Measurements from ENCODE around the gene UQCC2.

Gene UQCC2

DNA sequence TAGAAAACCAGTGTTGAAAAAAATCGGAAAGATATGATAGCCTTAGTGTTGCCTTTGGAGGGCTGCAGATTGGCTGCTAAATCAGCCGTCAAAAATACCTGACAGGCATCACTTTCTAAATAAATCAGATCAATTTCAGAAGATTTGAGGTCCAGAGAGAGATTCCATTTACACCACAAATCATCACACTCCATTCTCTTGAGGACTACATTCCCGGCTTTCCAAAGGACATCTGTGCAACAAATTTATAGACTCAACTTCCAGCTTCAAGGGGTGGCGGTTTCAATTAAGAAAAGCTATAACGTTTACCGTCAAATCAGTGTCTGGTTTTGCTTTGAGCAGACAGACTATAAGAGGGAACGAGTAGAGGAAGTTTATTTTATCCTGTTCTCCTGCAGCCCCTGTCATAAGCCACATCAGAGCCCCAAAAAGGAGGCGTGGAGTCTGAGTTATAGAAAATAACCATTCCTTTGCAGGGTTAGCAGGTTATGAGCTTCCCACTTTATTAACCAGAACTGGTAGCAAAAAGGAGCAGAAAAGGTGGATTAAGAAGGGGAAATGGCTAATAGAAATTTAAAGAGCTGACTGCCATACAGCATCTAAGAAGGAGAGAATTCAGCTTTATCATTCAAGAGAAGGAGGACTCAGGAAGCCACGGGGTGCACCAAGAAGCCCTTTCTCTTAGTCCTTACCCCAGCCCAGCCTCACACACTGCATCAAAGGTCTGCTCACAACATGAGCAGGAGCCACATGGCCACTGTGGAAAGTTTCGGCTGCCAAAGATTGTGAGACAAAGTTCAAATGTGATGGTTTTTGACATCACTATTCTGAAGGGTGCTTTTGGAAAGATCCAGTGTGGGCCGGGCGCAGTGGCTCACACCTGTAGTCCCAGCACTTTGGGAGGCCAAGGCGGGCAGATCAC lies 12.9 kb upstream of the UQCC2 start:
- no peak for DNase-seq

DNA sequence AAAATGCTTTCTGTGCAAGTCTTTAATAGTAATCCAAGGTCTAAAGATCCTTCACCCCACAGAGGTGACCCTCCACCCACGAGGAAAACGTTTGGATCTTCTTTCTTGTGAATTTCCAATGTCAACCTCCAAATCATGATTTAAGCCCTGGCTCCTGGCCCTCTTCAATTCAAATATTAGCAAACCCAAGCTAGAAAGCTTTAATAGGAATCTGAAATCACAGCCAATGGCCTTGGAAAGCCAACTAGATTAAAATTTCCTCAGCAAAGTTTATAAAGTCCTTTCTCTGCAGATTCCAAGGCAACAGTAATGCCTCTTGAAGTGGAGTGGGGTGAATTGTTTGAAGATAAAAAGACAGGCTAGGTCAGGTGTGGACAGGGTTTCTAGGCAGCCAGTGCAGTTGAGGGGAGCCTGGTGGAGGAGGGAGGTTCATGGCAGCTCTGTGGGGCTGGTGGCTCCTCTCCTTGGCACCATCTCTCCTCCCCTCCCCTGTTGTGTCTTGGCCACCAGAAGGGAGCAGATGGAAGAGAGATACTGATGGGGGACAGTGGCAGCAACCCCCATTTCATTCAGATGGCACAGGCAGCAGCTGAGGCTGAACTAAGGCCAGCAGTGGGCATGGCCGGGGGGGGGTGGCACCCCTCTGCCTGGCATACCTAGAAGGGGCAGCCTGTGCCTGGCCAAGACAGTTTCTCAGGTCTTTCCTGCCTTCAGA lies 12.0 kb upstream of the UQCC2 start:
- no peak for DNase-seq

DNA sequence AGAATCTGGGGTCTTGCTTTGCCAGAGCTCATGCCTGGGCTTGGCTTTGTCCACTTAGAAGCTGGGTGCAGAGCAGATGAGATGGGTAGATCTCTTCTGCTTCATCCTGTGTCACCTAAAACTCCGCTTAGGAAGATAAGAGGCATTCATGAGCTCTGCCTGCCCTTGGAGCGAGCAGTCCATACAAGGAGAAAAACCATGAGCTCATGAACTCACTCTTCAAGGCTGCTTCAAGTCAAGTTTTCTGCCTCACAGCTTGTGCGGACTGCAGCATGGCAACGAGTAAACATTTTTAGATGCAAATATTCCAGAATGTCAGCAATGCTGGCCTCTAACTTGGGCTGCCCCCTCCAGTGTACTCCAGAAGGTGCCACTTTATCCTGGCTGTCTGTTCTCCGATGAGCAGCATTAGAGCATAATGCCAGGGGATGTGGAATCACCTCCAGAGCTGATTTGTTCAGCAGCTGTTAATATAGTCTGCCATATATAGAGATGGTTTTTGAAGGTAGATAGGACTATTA lies 10.7 kb upstream of the UQCC2 start:
- DNase-seq = no peak

DNA sequence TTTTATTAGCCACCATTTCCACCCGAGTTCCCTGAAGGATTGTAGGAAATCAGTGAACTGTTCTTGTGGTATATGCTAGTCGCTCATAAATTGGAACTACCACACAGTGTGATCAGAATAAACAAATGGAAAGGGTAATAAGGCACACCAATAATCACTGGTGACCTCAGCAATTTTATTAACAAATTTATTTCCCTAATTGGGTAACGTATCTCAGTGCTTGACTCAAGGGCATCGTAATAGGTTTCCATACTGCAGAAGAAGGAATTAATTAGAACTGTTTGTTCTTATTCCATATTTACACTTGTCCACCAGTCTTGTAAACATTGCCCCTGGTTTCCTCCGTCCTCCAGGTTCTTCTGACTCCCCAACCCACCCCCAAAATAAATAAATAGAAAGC lies 10.0 kb upstream of the UQCC2 start:
- no peak for DNase-seq

DNA sequence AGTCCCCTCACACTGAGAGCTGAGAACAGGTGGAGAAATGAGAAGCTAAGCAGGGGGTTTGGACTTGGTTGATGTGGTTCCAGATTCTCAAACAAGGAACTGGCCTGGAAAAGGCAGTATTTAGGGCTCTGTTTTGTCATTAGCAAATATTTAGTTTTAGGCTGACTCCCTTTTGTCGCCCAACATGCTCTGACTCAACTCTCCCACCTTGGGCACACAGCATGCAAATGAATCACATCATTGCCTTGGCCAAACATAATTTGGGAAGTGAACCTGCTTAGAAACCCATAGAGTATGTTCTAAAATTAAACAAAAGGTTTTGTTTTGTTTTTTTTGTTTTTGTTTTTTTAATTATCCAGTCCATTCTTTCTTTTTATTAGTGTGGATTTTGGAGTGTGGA lies 9.5 kb upstream of the UQCC2 start:
- no peak for DNase-seq

DNA sequence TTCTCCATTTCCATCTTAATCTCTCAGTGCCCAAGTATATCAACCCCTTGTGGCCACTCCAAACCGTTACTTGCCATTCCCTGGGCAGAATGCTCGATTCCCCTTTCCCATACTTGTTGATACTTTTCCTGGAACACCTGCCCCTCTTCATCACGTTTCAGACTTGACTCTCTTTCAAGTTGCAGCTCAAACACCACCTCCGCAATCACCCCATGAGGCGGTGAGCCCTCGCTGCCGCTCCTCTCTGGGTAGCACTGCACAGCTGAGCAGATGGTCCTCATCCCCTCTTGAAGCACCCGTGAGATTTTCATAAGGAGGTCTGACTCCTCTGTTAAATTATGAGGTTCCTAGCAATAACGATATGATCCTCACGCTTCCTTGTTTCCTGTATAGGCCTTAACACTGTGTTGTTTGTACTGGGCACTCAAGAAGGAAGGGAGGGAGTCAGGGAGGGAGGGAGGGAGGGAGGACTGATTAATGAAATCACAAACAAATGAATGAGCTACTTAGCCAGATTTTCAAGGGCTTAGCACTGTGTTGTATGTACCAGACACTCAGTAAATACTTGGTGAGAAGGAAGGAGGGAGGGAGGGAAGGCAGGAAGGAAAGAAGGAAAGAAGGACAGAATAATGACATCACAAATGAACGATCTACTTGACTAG lies 8.0 kb upstream of the UQCC2 start:
- DNase-seq = no peak

DNA sequence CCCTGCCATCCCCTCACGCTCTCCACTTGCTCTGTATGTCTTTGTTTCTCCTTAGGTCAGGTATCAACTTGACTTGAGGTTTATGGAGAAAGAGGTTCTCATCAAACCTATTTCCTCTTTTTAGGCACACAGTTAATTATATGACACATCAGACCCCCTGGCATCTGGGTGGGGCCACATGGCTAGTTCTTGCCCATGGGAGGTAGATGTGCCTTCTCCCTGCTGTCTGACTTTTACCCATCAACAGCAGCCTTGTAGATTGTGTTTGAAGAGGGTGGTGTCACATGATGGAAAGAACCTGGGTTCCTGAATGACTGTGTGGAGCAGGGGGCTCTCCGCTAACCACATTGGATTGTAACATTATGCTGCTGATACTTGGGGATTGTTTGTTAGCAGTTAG lies 7.2 kb upstream of the UQCC2 start:
- DNase-seq = no peak

DNA sequence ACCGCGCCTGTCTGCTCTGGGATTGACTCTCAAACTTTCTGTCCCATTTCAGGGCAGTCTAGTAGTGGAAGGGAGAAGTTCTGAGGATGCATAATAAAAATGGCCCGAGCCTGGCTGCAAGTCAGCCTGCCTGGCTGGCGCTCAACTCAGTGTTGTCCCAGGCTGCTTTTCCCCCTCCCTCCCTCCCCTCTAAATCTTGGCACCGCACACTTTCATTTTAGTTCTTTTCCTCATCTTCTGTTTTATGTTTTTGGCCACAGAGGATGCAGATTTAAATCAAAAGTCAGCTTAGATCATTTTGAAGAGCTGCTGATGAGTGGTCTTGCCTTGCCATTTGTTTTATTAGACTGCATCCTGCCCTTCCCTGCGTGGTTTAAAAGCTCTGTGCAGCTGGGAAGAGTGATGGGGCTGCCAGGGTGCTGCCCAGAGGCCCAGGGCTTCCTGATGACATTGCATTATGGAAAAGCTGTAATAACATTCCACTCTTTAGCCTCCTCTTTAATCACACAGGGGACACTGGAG lies 6.5 kb upstream of the UQCC2 start:
- DNase-seq = no peak

DNA sequence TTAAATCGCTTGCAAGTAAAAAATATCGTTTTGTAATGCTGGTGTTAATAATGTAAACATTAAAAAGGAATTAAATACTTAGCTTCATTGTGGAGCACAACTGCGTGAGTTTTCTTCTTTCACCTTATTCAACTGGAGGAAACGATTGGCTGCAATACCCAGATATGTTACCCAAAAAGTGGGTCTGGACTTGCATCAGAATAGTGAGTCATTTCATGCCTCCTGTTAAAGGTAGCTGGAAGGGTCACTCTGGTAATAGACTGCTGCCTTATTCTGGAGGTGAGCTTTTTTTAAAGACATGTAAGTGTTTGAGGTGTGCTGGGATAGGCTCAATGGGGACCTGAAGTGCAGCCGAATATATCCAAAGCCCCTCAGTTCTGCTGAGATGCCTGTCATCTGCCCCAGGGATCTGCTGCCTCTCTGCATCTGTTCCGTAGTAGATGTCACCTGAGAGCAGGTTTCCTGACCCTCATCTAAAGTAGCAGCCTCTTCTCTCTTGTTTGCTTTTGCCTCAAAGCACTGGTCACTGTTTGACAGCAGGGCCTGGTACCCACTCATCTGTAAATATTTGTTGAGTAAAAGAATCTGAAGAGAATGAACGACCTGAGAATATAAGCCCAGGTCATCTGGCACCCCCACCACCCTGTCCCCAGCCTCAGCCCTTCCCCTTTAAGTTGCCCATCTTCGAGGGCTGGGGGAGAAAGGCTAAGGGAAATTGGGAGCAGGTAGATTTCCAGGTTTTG lies 5.6 kb upstream of the UQCC2 start:
- no peak for DNase-seq

DNA sequence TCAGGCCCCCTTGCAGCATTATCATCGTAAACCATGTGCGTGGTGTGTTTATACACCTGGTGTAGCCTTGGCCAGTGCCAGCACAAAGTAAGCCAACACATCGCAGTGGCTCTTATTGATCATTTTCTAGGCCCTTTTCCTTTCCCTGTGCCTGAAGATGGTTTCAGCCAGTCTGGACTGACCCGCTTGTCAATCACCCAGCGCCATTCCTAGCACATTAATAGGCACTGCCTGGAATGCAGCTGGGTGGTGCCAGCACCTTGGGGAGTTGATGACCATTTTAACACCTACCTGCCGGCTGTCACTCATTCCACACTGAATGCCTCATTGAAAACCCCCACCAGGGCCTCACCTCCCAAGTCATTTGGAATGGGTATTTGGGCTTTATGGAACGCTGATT lies 4.9 kb upstream of the UQCC2 start:
- DNase-seq = no peak

DNA sequence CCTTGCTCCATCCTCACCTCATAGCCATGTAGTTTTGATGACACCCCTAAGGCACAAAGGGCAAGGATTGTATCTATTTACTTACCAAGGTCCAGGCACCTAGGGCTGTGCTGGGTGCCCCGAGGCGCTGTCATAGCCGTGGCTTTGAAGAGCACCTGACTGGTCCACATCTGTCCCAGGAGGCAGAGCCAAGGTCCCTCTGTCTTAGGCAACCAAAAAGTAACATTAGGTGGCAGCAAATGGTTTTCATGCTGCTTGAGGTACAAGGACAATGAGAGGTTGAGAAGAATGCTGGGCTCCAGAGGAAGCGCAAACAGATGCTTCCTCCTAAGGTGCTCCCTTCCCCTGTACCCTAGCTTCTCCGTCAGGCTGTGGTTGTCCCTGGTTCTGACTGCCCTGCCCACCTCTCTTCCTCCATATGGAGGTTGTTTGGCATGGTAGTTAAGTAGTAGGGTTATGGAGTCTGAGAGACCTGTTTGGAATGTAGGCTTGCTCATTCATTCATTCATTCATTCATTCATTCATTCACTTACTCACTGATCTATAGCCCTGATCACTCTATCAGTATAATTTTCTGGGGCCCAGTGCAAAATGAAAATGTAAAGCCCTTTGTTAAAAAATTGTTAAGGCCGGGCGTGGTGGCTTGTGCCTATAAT lies 3.0 kb upstream of the UQCC2 start:
- DNase-seq = no peak

DNA sequence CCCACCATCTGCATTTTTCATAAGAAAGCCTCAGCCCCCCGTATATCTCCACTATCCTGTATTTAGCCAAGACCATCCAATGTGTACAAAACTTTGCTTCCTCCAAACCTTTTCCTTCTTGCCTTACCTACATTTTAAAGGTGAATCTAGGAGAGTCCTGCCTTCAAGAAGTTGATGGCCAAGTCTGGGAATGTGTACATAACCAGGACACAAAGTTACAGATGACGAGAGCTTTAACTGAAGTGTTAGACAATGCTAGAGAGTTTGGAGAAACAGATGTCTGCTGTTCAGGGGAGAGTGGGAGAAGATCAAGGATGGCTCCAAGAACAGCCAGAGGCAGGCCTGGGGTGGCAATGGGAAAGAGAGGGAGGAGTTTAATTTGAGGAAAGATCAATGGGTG lies 2.3 kb upstream of the UQCC2 start:
- no peak for DNase-seq

DNA sequence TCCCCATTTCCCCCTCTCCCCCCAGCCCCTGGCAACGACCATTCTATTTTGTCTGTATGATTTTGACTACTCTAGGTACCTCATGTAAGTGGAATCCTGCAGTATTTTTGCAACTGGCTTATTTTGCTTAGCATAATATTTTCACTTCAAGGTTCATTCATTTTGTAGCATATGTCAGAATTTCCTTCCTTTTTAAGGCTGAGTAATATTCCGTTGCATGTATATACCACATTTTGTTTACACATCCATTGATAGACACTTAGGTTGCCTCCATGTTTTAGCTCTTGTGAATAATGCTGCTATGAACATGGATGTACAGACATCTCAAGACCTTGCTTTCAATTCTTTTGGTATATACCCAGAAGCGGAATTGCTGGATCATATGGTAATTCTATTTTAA lies 1.4 kb upstream of the UQCC2 start:
- no peak for DNase-seq

DNA sequence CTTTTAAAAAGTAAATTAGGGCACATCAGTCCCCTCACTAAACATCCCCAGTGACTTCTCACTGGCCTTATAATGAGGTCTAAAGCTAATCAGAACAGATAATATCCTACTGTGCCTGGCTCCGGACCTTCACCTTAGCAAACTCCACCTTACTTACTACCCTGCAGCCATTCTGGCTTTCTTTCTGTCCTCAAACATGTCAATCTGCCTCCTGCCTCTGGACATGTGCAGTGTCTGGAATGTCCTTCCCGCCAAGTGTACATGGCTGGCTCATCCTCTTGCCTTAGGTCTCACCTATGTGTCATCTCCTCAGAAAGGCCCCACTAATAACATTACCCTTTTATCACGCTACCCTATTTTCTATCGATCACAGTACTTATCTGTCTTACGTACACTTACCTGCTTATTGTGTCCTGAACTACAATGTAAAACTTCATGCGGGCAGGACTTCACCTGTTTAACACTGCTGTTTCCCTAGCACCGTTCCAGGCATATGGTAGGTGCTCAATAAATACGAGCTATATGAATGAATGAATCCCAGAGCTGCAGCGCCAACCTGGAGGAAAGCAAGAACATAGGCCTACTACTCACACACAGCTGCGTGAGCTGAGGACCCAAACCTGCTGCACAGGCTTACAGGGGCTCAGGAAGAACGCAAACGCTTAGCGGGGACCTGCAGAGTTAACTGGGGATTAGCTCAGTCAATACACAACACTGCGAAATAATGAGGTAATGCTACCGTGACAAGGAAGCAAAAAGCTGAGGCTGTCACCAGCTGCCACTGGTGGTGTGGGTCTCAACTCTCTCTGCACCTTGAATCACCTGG lies 991 bp downstream of the UQCC2 start:
- no peak for DNase-seq

DNA sequence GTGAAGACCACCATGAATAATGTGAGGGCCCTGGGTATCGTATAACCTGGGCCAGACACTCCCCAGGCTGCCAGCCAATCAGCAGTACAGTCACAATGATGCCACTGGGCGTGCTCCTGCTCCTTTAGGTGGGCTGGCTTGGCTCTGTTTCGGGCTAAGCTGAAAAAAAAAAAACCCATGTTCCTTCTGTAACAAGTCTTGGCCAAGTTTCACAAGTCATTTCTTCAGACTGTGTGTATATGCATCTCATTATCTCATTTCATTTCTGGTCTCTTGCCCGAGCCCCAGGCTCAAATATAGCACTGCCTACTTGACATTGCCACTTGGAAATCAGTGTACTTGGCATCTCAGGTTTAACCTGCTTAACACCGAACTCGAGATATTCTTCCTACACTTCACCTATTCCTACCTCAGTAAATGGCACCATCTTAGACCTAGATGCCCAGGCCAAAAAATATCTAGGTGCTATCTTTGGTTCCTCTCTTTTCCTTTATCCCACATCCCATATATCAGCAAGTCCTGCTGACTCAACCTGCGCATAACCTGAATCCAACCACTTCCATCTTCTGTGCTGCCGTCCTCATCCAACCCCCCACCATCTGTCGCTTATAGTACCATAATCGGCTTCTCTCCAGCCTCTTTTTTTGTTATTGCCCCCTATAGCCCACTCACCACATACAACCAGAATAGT lies 1.8 kb downstream of the UQCC2 start:
- no peak for DNase-seq

DNA sequence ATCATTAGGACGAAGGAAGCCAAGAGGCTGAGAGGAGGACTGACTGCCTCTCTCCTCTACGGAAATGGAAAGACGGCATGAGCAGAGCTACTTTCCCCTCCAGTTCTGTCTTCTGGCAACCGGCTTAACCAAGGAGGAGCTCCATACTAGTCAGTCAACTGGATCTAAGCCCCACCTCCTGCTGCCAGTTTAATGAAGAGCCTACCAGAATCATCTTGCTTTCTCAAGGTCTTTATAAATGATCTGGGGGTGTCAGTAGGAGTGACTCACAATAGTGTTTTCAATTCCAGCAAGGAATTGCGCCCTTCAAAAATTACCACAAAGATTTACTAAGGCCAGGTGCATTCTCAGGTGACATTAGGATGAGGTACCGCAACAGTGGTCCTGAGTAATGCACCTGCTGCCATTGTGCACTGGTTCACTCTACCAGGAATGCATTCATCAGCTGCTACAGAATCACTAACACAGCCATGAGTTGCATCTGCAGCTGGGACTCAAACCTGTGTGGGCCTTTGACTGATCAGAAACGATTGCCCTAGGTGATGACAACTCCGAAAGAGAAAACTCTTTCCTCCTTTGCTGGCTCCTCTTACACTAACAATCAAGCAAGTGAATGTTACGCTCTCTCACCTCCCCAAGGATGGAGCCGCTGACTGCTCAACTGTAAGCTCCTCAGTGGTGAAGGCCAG lies 2.8 kb downstream of the UQCC2 start:
- no peak for DNase-seq

DNA sequence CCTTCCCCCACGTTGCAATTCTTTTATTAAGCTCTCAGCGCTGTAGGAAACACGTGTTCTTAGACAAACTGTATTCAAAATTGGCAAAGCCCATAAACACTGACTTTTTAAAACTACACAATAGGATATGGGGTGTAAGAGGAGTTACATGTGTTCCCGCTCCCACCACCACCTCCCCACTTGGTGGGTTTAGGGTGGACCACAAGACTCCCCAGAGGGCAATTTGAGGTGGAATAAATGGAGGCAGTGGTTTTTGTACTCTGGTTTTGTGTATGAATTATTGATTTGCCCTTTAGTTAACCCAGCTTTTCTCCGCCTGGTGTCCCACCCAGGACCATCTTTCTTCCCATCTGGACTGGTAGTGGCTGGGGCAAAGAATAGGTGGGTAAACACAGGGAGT lies 3.7 kb downstream of the UQCC2 start:
- no peak for DNase-seq

DNA sequence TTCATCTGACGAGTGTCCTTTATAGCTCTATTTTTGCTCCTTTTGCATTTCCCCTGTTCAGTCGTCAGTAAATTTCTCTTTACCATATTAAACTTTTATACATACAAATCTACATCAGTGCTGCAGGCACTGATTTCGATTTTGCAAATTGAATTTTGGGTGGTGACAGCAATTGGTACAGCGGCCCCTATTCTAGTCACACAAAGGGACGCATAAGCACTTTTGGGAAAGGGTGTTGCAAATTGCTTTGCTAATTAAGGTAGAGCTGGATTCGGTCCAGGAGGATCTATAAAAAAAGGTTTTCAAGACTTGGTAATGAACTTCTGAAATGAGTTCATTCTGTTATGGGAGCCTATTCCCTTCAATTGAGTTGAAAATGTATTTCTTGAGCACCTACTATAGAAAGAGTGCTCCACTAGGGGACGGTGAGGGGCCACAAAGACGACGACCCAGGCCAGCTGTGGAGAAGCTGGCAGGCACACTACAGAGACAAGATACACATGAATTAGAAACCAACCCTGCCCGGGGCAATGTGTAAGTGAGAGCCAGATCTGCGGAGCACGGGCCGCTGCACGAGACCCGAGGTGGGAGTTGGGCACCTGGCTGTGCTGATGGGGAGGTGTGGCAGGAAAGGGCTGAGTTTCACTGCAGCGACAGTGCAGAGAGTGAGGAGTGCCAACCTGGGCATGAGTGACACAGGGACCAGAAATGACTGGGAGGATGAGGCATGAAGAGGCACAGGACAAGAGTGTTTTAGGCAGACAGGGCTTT lies 5.4 kb downstream of the UQCC2 start:
- DNase-seq = no peak

DNA sequence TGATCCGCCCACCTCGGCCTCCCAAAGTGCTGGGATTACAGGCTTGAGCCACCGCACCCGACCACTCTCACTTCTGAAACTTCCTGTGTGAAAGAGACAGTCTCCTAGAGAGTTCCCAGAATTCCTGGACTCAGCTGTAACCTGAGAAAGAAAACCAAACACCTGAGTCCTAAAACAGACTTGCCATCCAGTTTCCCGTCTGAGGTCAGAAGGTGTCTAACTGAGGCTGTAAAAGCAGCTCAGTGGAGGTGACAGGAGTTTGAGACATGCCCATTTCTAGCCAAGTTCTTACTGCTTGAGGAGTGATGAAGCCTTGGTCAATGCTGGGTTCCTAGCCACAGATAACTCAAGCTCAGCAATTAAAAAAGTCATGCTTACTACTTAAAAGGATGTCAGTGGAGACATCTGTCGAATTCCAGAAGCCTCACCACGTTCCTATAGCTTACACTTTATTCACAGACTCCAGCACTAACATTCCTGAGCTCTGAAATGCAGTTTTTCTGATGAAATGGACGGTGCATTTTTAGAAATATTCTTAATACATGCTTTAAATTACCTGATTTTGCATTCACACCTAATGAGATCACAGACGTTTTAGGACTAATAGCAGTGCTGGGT lies 6.1 kb downstream of the UQCC2 start:
- DNase-seq = no peak
